ENCODE results near the gene PRLH.
A peak's percentile ranks its signal among the peaks of the same experiment; 100 is the strongest.

- TF ChIP-seq CTCF (conservative IDR thresholded peaks at IDR 0.05; ENCODE audit: low read depth, low read length) (0 out of 2 replicates have a peak, but pooled peaks have one; percentile 25), EZH2 (IDR thresholded peaks at IDR 0.05; ENCODE audit: borderline replicate concordance, low read depth, low read length, poor library complexity, severe bottlenecking) (no peak)
Measured at GRCh38 chr2:237600205-237600846, 34.0 kb downstream of the PRLH start.
